GDM1 (cell line): ENCODE results near the gene CUBN.

Source experiments
- DNase-seq: peaks from one replicate; lab custom pipeline; 2025; lab: John Stamatoyannopoulos, UW

CUBN gene

GRCh38 chr10:17101257-17101909 lies 28.2 kb downstream of the CUBN start:
- no peak for DNase-seq

- DNase-seq: no peak
Measured at GRCh38 chr10:17100586-17100985, 29.0 kb downstream of the CUBN start.

- DNase-seq: no peak
Measured at GRCh38 chr10:17098012-17098411, 31.6 kb downstream of the CUBN start.

- DNase-seq: no peak
Measured at GRCh38 chr10:17094844-17095243, 34.8 kb downstream of the CUBN start.

GRCh38 chr10:17092986-17093803 lies 36.4 kb downstream of the CUBN start:
- no peak for DNase-seq

GRCh38 chr10:17092216-17092944 lies 37.2 kb downstream of the CUBN start:
- DNase-seq: no peak

- no peak for DNase-seq
Measured at GRCh38 chr10:17088118-17088806, 41.3 kb downstream of the CUBN start.

- DNase-seq: no peak
Measured at GRCh38 chr10:17086865-17087367, 42.7 kb downstream of the CUBN start.

- no peak for DNase-seq
Measured at GRCh38 chr10:17085011-17085725, 44.4 kb downstream of the CUBN start.

- DNase-seq: no peak
Measured at GRCh38 chr10:17084258-17084657, 45.4 kb downstream of the CUBN start.

GRCh38 chr10:17081431-17081830 lies 48.2 kb downstream of the CUBN start:
- DNase-seq: no peak

- DNase-seq: no peak
Measured at GRCh38 chr10:17077890-17078289, 51.7 kb downstream of the CUBN start.

- no peak for DNase-seq
Measured at GRCh38 chr10:17077346-17077781, 52.2 kb downstream of the CUBN start.

GRCh38 chr10:17076626-17077345 lies 52.8 kb downstream of the CUBN start:
- no peak for DNase-seq

GRCh38 chr10:17075533-17076359 lies 53.9 kb downstream of the CUBN start:
- DNase-seq: no peak

- DNase-seq: no peak
Measured at GRCh38 chr10:17074541-17074847, 55.1 kb downstream of the CUBN start.

- DNase-seq: no peak
Measured at GRCh38 chr10:17073725-17074540, 55.7 kb downstream of the CUBN start.

GRCh38 chr10:17068953-17069352 lies 60.7 kb downstream of the CUBN start:
- no peak for DNase-seq
